H1 (cell line): ENCODE measurements around the gene TBX3. TPM values are rescaled to one million over a fixed set of nuclear protein-coding genes. Genes with fewer than 3 reads are reported as not detected.
A peak's percentile ranks its signal among the peaks of the same experiment; 100 is the strongest.

Experiments
- BACH1 ChIP-seq: IDR thresholded peaks from 2 replicates; pipeline ENCODE4 v1.6.1; 2012; ENCODE audit warnings: low read length, improper control_type of control experiment
- BCL11A ChIP-seq, 2 experiments: IDR thresholded peaks; one replicate each; pipeline ENCODE4 v1.6.1; 2011; ENCODE audit warnings: low read depth in 2 of 2, low read length in 2 of 2, mild to moderate bottlenecking in 2 of 2
- CHD1 ChIP-seq: IDR thresholded peaks from 2 replicates; pipeline ENCODE4 v1.6.1; 2012; ENCODE audit warnings: low read depth, low read length, improper control_type of control experiment
- JUND ChIP-seq: IDR thresholded peaks from 2 replicates; pipeline ENCODE4 v1.6.1; 2011; ENCODE audit warnings: mild to moderate bottlenecking, improper control_type of control experiment, low read length
- KDM4A ChIP-seq: IDR thresholded peaks from one replicate; pipeline ENCODE4 v1.7.1; 2012; ENCODE audit warnings: low read depth, mild to moderate bottlenecking, moderate library complexity, low read length, inconsistent platforms; ENCODE audit not compliant: severe bottlenecking
- RAD21 ChIP-seq, 2 experiments: IDR thresholded peaks in 1 of 2; conservative IDR thresholded peaks in 1 of 2; 2 replicates each; pipeline ENCODE4 v1.6.1; 2011; ENCODE audit warnings: low read depth in 2 of 2, low read length in 2 of 2, improper control_type of control experiment in 1 of 2, inconsistent platforms in 1 of 2, mild to moderate bottlenecking in 1 of 2, moderate library complexity in 1 of 2
- RFX5 ChIP-seq: IDR thresholded peaks from 2 replicates; pipeline ENCODE4 v1.6.1; 2011; ENCODE audit warnings: low read depth, low read length, improper control_type of control experiment, borderline replicate concordance
- RNF2 ChIP-seq: fragments of 200-900, 300-1000 bp; sonication (generic); IDR thresholded peaks from 2 replicates; pipeline ENCODE4 v1.7.1; 2016; ENCODE audit warnings: borderline replicate concordance, low read depth, mild to moderate bottlenecking, antibody characterized with exemption, low read length; ENCODE audit not compliant: poor library complexity, severe bottlenecking; ENCODE audit errors: missing control alignments
- SAP30 ChIP-seq: fragments of 300-600 bp; sonication (generic); IDR thresholded peaks from 2 replicates; pipeline ENCODE4 v1.7.1; 2012; ENCODE audit warnings: low read length, moderate library complexity, mild to moderate bottlenecking, inconsistent platforms; ENCODE audit not compliant: insufficient read depth, insufficient replicate concordance
- SIN3A ChIP-seq, 2 experiments: IDR thresholded peaks in 1 of 2; conservative IDR thresholded peaks in 1 of 2; 2 replicates each; pipeline ENCODE4 v1.6.1; 2011 to 2012; ENCODE audit warnings: low read length in 2 of 2, improper control_type of control experiment in 1 of 2, low read depth in 1 of 2, mild to moderate bottlenecking in 1 of 2
- SP2 ChIP-seq: IDR thresholded peaks from 2 replicates; pipeline ENCODE4 v1.6.1; 2012; ENCODE audit warnings: mild to moderate bottlenecking, low read length, inconsistent platforms
- SRF ChIP-seq: IDR thresholded peaks from 2 replicates; pipeline ENCODE4 v1.6.1; 2011; ENCODE audit warnings: mild to moderate bottlenecking, low read depth, low read length, moderate library complexity
- SUZ12 ChIP-seq: fragments of 200-600 bp; sonication (generic); IDR thresholded peaks from 2 replicates; pipeline ENCODE4 v1.6.1; 2012; ENCODE audit warnings: mild to moderate bottlenecking, inconsistent platforms, low read length, moderate library complexity, mixed read lengths
- YY1 ChIP-seq: IDR thresholded peaks from 2 replicates; pipeline ENCODE4 v1.6.1; 2011; ENCODE audit warnings: low read depth, mild to moderate bottlenecking, low read length
- polyA plus RNA-seq, 7 experiments: library from polyadenylated mRNA; depleted of rRNA in 3 of 7; stranded (reverse) in 5 of 7; unstranded in 2 of 7; fragments of >200 nt in 5 of 7; fragments of 200-250 nt in 2 of 7; gene quantifications; 1 replicate in 5 of 7; 2 replicates in 1 of 7; 4 replicates in 1 of 7; pipeline versions ENCODE4 v1.2.1 to v1.2.3, GENCODE V29; 2011 to 2013; ENCODE audit warnings: missing spikeins in 2 of 7, mixed read lengths in 2 of 7
- total RNA-seq: library from RNA; stranded (reverse); fragmentation: NEBNext Ultra II Directional; extraction: Animal tissue kit (Norgen Biotek cat#: 25700); gene quantifications from 2 replicates; pipeline ENCODE4 v1.2.1, GENCODE V29; 2021
- TF ChIP-seq, protein P1 (sequence below): IDR thresholded peaks from 2 replicates; pipeline ENCODE4 v1.6.1; 2012; ENCODE audit warnings: low read length, inconsistent platforms

Gene TBX3
- total and polyA plus RNA-seq, 2 of the 8 experiments (the other 6 are each of a cell fraction or from before 2014, with no cell fraction given), result 0.09 to 1.0 TPM

DNA sequence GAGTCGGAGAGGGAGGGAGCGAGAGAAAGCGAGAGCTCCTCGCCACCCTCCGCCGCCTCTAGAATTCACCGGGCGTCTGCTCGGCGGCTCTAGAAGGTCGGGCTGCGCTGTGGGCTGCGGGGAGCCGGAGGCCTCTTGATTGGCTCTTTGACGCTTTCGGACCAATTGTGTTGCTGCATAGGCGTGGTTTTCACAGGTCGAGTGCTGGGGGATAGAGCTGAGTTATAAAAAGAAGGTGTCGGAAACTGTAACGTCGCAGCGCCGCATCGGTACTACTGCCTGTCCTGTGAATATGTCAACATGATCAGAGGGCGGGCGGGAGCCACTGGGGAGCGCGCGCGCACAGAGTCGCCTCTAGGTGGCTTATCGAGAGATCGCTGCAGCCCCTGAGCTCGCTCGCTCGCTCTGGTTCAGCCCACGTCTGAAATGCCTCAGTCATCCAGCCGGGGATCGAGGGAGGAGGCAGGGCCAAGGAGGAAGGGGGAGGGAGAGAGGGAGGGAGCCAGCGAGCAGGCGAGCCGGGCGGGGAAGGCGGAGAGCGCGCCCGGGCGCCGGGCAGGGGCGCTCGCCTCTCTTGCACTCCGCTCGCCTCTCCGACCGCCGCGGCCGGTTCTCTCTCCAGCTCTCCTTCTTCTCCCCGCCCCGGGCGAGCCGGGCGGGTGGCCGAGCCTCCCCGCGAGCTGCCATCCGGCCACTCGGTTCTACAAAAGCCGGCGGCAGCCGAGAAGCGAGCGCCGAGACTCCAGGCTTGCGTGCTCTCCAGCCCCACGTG lies at the start of gene TBX3 (continued):
- TF ChIP-seq SIN3A (conservative IDR thresholded peaks at IDR 0.05 in 1 of 2, IDR thresholded peaks at IDR 0.05 in 1 of 2; ENCODE audit: low read depth in 1 of 2, low read length in 2 of 2) (0 out of 4 replicates have a peak, but pooled peaks of 1 of the 2 experiments have one; percentile 20), RAD21 (IDR thresholded peaks at IDR 0.05 in 1 of 2, conservative IDR thresholded peaks at IDR 0.05 in 1 of 2; ENCODE audit: low read depth in 2 of 2, low read length in 2 of 2) (peak; percentile 19 to 31; a peak in 2 of 4 replicates), SAP30 (no peak), SP2 (no peak), SUZ12 (peak; percentile 79), RNF2 (no peak), BACH1 (0 out of 2 replicates have a peak, but pooled peaks have one; percentile 28), SRF (no peak), JUND (no peak), CHD1 (no peak), KDM4A (peak; percentile 71), RFX5 (no peak), YY1 (peak; percentile 29; the same call in 1 of the 2 replicates), BCL11A (IDR thresholded peaks at IDR 0.05; ENCODE audit: low read depth in 2 of 2, low read length in 2 of 2) (no peak)
- TF ChIP-seq, protein P1, sequence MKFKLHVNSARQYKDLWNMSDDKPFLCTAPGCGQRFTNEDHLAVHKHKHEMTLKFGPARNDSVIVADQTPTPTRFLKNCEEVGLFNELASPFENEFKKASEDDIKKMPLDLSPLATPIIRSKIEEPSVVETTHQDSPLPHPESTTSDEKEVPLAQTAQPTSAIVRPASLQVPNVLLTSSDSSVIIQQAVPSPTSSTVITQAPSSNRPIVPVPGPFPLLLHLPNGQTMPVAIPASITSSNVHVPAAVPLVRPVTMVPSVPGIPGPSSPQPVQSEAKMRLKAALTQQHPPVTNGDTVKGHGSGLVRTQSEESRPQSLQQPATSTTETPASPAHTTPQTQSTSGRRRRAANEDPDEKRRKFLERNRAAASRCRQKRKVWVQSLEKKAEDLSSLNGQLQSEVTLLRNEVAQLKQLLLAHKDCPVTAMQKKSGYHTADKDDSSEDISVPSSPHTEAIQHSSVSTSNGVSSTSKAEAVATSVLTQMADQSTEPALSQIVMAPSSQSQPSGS, result no peak
